Measurements from ENCODE around the gene MNX1.

The MNX1 gene

DNA sequence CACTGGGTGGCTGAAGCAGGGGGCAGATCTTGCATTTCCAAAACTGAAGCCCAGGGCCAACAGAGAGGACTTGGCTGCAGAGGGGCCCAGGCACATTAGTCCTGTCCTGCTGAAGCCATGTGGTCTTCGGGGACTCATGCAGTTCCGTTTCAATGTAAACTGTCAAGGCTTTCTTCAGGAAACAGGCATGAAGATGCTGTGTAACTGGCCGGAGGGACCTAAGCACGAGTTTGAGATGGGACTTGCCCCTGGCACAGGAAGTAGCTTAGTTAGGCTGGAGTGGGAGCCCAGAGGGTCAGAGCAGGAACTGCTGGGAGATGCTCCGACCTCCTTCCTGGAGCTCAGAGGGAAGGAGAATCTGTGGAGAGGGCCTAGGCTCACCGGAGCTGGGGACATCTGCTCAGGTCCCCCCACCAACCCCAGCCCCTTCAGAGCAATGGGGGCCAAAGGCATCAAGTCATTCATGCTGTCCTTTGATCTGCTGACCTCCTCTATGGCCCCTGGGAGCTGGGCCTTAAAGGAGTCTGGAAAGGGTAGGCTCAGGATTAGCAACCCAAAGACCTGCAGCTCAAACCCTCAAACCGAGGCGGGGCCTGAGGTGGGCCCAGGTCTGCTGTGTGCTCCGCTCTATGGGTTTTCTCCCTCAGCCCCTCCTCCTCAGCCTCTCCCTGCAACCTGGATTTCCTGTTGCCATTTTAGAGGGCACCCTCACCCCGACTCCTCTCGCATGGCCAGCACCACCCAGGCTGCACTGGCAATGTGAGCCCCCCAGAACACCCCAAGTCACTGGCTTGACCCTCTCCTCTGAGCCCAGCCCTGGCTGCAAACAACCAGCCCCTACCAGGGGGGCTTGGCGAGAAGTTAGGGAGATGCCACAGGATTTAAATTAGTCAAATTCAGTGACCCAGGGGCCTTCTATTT, 4.4 kb upstream of the MNX1 start:
- no peak for DNase-seq

DNA sequence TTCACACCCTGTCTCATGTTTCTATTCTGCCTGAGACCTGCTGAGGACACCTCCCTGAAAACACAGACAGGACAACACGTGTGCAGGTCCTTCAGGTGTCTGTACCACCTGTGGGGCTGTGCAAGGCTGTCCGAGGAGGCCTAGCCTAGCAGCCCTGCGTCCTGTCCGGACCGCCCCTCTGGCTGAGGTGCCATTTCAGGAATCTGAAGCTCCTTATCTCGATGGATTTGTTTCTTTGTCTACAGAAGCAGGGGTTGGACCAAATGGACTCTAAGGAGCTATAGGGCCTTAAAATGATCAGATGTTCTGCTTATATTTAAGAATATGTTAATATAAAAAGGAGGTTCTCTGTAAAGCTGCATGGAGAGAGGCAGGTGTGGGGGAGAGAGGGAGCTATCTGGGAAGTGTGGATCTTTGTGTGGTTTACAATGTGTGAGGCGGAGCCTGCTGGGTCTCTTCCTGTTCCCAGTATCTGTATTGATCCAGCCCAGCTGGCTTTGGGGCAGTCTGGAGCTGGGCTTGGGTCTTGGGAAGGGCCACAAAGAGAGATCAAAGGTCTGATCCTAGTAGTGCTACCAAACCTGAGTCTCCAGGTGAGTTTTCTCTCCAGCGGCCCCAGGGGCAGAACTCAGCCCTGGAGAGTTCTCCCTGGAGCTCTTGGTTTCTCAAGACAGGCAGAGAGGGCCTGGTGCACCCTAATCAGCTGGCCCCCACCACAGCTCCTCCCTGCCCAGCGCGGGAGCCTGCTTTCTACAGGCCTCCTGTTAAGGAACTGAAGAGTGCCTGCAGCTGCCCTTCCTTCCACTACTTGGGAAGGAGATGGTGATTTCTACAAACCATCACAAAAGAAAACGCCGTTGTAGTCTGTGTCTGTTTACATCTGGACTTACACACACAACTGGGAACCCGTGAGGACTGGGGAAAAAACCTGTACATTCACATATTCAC, 3.4 kb upstream of the MNX1 start:
- DNase-seq, result no peak

DNA sequence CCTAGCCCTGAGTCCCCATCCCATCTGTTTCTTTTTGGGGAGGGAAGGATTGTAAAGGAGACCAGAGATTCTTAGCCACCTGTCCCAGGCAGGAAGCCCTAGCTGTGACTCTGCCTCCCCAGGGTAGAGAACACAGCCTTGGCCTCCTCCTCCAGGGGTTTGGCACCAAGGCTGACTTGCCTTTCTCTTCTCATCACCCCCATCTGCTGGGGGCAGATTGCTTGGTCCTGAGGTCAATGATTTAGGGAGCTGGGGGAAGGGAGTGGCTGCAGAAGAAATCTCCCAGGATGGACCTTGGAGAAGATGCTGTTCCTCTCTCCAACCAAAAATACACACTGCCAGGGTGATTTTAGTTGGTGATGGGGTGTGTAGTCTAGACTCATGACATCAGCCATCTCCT, 2.6 kb upstream of the MNX1 start:
- DNase-seq, result no peak

DNA sequence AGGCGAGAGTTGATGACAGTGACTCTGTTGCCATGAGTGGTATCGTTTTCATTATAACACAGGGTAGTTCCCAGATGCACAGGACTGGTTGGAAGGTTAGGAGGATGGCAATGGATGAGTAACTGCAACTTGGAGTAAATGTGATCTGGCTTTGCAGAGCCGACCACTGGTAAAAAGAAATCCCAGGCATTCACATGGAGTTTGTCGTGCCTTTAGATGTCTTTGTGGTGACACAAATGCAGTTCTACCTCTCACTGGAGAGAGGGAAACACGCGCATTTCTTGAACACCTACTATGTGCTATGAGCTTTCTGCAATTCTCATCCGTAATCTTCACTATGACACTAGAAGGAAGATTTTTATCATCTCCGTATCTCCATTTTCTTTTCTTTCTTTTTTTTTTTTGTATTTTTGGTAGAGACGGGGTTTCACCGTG, 1.7 kb upstream of the MNX1 start:
- DNase-seq, result no peak

DNA sequence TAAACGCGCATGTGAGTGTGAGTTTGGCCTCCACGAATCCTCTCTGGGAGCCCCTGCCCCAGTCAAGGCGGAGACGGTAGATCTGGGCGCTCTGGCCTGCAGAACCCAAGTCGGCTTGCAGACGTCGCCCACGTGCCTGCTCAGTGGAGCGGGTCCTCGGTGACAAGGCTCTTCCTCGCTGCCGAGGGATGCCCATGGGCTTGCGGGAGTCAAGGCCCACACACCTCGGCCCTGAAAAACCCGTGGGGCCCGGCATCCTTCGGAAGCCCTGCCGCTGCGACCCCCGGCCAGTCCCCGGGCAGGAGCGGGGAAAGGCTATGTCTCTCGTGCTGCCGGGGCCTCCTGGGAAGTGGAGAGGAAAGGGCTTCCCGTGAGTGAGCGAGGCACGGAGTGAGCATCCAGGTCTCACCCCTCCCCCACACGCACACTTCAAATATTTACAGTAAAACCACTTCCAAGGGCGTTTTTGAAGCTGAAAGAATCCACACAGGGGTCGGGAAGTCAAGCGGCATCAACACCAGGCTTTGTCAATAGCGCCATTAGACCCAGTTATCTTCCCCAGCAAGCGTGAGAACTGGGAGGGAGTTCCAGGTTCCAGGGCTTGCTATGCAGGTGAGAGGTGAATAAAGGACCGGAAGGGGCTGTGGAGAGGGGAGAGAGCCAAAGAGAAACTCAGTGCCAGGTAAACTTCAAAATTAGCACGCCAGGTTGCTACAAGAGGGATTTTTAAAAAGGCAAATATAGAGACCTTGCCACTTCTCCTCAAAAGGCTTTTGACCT, 1.1 kb upstream of the MNX1 start:
- no peak for DNase-seq

DNA sequence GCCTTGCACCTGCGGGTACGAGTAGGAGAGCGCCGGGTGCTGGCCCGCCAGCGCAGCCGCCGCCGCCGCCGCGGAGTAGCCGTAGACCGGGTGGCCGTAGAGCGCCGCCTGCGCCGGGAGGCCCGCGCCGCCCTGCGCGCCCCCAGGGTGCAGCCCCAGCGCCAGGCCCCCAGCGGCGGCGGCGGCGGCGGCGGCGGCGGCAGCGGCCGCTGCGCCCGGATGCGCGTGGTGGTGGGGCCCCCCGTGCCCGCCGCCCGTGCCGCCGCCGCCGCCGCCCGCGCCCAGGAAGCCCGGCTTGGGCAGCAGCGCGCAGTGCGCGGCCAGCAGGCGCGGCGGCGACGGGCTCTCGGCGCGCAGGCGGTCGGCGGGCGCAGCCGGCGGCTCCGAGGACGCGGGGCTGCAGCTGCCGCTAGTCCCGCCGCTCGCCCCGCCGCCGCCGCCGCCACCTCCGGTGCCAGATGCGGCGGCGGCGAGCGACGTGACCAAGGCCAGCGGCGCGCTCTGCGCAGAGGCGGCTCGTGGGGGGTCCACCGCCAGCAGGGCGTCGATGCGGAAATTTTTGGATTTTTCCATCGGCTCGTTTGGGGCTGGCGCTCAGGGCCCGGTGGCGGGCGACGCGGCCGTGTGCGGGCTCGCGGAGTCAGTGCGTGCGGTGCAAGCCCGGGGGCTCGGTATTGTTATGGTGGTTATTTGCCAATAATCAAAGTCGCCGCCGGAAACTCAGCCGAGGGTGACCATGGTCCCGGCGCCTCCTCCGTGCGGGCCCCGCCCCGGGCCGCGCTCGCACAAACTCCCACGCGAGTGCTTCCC, 480 bp downstream of the MNX1 start:
- no peak for DNase-seq

DNA sequence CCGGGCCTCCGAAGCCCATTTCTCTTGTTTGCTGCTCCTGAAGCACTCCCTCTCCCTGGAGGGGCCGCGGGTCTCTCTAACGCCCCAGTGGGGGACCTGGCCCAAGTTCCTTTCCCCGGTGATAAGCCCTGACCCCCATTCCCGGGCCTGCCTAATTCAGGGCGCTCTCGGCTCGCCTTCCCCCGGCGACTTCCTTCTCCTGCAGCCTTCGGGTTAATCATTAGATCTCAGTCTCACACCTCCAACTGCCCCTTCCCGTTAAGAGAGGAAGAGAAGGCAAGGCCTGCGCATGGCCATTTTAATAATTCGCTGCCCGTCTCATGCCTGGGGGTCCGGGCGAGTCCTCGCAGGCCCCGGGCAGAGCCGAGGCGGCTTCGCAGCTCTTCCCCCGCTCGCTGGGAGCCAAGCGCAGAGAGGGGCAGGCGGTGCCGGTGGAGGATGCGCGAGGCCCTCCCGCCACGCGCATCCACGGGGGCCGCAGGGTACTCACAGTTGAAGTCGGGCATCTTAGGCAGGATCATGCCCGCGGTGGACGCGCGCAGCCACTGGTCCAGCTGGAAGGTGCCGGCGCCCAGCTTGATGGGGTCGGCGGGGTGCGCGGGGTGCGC, 1.2 kb downstream of the MNX1 start:
- no peak for DNase-seq

DNA sequence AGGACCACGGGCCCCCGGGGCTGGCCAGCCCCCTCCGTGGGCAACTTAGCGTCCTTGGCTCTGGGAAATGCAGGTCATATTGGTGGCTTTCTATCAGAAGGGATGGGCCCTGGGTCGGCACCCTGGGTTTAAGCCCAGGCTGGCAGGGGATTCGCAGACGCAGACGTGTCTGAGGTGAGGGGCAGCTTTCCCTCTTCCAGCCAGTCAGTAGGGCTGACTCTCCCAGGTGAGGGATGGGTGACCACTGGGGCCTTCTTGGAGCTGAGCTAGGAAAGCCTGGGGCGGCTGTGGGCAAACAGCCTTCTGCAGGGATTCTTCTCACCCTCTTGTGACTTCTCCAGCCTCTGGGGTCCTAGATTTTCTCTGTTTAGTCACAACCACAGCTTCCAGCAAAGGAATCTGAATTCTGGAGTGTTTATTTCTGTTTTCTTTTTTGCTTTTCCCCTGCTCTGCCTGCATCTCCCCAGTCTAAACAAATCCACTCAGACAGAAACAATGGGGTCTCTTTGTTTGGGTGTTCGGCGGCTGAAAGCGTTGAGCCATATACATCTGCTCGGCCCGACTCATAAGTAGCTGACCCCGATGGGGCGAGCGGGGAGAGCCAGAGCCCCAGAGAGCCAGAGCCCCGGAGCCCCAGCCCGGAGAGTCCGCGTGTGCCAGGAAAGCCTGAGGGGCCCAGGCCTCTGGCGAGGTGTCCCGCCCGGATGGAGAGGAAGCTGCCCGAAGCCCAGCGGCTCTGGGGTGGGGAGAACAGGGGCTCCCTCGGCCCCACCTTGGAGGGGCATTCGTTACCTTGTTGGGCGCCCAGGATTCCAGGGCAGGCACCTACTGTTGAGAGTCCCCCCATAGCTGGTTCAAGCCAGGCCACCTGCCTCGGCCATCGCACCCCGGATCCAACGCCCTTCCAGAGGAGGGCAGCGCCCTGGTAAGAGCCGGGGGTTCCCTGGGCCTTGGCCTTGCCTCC, 2.0 kb downstream of the MNX1 start:
- no peak for DNase-seq

DNA sequence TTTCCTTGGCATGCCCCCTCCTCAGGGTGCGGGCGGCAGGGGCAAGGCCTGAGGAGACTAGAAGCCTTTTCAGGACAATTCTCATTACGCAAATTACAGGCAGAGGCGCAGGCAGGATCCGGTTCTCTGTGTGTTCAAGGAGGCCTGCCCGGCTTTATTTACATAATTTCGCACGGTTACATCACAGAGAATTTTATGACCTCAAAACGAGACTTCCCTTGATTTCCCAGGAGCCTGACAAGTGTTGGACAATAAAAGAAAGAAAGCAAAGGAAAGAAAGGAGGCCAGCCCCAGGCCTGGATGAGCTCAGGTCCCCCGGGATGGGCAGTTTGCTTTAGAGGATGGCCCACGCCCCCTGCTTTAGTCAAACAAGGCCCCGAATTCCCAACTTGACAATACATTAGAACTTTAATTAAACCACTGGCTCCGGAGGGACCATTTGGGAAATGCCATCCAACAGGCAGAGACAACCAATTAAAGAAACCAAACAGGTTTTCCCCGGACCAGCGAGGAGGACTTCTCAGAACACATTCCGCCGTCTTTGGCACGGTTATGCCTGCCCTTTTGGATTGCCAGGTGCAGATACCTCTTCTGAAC, 2.9 kb downstream of the MNX1 start:
- DNase-seq, result no peak

DNA sequence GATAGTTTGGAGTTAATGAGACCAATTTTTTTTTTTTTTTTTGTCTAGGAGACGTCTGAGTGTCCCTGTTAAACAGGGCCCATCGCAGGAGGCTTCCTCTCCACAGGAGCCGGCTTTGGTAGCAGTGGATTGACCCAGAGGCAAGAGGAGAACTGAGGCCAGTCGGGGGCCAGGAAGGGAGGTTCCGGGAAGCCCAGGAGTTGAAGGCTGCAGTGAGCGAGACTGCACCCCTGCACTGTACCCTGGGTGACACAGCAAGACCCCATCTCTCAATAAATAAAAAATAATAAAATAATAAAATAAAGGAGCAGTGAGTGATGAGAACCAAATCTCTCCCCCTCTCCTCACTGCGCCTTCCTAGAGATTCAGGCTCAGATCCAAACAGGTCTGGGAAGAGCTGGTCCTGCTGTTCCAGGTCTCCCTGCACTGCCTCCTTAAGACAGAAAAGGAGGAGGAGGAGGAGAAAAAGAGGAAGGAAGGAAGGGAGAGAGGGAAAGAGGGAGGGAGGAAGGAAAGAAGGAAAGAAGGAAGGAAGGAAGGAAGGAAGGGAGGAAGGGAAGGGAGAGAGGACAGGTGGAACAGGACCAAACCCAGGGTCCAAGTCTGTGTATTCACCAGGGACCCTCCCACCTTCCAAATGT, 3.5 kb downstream of the MNX1 start:
- no peak for DNase-seq

DNA sequence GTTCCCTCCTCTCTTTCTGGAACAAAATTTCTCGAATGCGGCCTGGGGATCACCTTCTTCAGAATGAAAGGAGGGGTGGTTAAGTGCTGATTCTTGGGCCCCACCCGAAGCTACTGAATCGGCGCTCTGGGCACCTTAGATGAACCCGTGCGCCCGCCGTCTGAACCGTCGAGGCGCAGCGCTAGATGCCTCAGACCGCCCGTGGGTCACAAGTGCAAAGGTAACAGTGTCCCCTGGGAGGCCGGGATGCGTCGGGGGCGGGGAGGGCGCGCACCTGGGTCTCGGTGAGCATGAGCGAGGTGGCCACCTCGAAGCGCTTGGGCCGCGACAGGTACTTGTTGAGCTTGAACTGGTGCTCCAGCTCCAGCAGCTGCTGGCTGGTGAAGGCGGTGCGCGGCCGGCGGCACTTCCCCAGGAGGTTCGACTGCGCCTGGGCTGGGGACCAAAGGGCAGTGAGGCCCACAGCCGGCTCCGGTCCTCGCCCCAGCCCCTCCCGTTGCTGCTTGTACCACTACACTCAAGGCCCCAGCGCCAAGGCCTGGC, 4.2 kb downstream of the MNX1 start:
- DNase-seq, result no peak

DNA sequence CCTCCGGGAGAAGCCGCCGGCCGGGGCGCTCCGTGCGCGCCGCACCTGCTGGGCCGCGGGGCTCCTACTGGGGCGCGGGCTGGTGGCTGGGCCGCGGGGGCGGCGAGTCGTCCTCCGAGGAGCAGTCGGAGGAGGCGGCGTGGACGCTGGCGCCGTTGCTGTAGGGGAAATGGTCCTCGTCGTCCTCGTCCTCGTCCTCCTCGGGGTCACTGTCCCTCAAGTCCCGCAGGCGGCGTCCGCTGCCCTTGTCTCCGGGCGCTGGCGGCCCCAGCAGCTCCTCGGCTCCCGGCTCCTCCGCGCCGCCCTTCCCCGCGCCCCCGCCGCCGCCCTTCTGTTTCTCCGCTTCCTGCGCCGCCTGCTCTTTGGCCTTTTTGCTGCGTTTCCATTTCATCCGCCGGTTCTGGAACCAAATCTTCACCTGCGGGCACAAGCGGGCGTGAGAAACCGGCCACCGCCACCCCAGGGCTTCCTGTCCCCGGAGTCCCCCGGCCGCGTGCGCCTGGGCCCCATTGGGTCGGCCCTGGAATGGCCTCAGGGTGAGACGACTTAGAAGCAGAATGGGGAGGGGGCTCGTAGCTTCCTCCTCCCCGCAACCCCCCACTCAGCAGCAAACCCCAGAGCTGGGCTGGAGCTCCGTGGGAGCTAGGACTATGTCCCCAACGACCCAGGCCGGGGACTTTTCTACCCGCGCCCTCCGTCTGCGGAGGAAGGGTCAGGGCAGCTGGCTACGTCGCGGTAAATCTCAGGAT, 4.8 kb downstream of the MNX1 start:
- DNase-seq, result no peak

DNA sequence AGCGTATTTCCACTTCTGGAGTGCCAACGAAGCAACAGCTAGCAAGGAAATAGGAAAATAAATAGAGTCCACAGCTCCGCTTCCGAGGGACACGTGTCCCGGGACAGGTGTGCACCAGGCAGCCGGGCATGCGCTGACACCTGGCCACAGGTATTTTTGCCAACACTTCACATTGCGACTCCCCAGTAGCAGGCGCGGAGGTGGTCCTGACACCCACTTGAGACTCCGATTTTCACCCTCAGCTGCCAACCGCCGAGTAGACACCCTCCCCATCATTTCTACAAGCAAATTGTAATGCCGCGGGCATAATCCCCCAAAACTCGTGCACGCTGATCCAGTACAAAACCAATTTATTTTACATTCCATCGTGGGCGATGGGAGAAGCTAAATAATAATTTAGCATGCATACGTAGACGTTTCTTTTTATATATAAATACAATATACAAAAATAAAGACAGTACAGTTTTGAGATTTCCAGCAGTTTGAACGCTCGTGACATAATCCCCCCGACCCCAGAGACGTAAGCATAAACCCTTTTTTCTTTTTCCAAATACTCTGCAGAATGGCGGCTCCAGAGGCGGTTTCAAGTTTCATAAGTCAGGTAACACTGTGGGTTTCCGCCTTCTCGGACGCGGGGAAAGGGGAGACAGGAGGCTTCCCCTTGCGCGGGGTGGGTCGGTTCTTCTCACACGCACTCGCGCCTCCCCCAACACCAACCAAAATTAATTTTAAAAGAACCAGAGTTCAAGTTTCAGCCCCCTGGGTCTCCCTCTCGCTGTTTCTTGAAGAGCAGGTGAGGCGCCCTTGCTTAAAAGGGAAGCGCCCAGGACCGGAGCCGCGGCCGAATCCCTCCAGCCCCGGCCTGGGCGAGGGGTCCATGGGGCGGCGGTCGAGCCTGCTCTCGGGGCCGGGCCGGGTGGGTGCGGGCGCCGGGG, 5.7 kb downstream of the MNX1 start:
- DNase-seq, result no peak

DNA sequence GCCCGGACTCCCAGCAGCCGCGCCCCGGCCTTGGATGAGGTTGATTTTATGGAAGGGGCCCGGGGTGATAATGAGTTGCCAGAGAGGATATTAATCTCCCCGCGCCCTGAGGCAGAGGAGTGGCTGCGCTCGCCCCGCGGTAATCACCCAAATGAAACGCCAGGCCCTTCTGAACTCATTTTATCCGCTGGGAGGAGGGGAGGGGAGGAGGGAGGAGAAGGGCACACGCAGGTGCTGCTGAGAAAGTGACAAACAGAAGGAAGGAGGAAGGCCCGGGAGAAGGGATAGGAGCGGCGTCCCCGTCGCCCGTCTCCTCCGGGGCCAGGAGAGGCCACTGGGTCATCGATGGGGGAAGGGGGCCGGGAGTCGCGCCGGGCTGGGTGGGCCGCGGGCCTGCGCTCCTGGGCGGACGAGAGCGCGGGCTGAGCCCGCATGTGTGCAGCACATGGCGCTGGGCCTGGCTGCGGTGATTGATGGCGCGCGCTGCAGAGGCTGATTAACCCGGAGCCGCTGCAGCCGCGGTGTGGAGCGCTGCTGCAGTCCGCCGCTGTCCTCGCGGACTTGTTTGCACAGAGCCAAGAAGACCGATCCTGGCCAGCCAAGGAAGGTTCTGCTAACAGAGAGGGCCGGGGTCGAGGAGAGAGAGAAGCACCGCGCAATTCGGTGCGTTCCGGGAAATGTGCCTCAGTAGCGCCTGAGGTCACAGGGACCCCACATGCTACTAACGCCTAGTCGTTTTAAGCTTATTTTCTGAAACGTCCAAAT, 6.5 kb downstream of the MNX1 start:
- no peak for DNase-seq

DNA sequence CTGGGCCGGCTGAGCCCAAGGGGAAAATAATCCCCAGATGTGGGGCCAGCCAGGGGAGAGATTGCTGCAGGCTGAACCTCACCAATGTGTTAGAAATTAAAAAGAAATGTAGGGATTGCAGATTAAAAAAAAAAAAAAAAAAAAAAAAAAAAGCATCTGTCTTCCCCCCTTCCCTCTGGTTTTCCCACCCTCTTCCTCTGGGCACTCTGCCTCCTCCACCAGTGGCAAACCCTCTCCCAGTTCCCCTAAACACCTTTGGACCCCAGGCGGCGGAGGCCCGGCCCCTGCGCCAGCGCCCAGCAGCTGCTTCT, 7.1 kb downstream of the MNX1 start:
- DNase-seq, result no peak

DNA sequence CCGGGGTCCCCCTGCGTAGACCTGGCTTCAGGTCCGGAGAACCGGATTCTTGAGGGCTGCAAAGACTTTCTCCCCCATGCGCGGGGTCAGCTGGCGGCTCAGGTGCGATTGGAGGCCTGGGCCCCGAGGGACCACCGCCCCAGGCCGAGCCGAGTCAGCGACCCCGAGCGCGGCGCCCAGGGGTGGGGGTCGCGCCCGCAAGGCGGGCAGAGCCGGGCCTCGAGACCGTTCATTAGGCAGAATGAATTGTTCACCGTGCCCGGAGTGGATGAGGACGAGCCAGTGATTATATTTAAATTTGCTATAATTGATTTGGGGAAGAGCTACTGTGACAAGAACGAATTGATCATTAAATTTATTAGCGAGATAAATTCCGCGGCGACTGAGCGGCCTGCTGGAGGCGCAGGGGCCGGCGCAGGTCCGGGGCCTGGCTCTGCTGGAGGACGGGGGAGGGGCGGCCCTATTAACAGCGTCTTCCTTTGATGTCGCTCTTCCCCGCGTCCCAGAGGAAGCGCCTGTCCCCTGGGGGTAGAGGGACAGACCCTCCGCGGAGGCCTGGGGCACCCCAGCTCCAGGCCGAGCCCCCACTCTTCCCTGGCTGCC, 7.5 kb downstream of the MNX1 start:
- DNase-seq, result no peak

Measured in T-helper 1 cell (primary cell).